NCI-H510A (cell line): ENCODE data around the gene RETN.

ENCODE experiments used
- DNase-seq: peaks from one replicate; lab custom pipeline; 2025; lab: John Stamatoyannopoulos, UW

RETN gene, protein sequence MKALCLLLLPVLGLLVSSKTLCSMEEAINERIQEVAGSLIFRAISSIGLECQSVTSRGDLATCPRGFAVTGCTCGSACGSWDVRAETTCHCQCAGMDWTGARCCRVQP

DNA sequence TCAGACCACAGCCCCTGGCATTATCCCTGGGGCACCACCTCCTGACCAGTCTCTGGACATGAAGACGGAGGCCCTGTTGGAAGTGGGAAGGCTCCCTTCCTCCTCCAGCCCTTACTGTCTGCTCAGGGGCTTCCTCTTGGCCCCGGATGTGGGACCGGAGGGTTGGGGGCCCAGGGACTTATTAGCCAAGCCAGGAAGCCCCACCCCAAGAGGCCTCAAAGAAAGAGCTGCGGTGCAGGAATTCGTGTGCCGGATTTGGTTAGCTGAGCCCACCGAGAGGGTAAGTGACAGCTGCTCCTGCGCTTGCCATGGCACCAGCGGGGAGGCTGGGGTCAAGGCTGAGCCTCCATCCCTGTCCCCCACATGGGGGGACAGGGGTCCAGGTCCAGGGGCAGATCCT, at the start of gene RETN:
RETN (plus strand) TSS at position 208 of the 400 bp plus-strand sequence. CDS start 278 bp downstream, outside the sequence.
- DNase-seq: no peak

DNA sequence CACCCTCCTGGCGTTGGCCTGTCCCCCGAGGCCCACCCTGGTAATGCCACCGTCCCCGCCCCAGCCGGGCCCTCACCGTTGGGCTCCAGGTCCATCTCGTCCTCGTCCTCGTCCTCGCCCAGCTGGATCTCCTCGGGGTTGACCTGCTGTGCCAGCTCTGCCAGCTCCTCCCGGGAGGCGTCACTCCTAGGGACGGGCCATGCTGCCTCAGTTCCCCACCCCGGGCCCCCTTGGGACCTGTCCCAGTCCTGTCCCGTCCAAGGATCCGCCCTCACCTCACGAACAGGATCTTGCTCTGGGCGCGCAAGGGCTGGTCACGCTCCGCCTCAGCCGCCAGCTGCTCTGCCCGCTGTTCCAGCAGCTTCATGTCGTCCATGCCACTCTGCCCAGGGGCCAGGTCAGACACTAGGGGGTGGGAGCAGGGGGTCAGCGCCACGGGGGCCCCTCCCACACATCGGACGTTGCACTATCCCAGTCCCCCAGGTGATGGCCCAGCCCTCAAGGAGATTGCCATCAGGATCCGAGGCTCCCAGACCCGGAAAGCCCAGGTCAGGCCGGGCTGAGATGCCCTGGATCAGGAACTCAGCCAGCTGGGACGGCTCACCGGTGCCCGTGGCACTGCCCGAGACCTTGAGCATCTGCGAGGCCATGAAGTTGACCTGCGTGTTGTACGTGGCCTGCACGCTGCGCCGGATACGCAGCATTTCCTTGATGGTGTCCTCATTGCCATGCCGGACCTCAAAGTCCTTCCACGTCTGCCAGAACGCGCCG, 49.0 kb upstream of the RETN start:
- no peak for DNase-seq

DNA sequence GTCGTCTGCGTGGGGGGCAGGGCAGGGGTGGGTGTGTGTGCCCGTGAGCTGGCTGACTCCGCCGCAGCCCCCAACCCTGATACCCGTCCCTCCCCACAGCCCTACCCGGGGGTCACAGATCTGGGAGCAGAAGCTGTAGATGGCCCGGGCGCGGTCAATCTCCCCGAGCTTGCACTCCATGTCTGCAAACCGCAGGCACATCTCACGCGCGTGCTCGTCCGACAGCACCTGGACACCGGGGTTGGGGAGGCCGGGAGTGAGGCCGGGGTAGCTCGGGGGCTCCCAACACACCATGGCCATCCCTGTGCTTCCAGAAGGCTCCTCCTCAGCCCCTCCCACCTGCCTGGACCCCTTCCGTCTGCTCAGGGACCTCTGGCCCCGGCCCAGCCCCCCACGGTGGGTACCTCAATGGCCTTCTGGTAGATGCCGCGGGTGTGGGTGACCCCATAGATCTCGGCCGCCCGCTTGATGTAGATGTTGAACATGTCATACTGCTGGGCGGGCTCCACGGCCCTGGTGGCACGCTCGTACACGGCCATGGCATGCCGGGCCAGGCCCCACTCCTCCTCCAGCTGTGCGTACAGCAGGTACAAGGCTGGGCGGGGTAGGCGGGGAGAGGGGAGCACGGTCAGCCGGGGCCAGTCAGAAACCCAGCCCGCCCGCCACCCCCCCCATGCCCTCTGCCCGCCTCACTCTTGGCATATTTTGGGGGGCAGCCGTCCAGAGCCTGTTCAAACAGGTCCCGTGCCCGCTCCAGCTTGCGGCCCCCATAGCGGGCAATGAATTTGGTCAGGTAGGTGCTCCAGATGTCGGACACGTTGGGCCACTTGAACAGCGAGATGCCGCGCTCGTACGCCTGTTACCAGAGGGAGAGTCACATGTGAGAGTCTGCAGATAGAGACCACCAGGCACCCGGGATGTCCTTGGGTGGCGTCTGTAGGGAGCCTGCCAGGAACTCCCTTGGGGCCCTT, 48.1 kb upstream of the RETN start:
- DNase-seq: no peak

DNA sequence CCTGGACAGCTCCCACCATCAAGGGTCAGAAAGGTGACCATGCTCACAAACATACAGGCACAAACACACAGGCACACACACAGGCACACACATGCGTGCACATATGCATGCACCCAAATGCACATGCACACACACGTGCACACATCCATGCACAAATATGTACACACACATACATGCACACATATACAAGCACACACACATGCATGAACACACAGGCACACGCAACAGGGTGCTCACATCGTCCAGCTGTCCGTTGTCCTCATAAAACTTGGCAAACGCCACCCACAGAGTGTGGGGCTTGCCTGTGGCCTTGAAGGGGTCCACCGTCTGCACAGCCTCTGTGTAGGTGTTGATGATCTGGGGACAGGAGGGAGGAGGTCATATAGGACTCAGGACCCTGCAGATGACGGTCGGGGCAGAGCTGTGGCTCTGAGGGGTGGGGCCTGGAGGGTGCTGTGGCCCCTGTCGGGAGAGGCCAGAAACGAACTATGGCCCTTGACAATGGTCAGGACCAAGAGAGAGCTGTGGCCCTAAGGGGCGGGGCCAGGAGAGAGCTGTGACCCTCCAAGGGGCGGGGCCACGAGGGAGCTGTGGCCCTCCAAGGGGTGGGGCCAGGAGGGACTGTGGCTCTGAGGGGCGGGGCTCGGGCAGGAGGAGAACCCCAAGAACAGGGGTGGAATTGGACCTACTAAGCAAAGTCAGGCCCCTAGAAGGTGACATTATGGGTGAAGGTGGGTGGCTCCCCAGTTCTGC, 45.7 kb upstream of the RETN start:
- DNase-seq: no peak

DNA sequence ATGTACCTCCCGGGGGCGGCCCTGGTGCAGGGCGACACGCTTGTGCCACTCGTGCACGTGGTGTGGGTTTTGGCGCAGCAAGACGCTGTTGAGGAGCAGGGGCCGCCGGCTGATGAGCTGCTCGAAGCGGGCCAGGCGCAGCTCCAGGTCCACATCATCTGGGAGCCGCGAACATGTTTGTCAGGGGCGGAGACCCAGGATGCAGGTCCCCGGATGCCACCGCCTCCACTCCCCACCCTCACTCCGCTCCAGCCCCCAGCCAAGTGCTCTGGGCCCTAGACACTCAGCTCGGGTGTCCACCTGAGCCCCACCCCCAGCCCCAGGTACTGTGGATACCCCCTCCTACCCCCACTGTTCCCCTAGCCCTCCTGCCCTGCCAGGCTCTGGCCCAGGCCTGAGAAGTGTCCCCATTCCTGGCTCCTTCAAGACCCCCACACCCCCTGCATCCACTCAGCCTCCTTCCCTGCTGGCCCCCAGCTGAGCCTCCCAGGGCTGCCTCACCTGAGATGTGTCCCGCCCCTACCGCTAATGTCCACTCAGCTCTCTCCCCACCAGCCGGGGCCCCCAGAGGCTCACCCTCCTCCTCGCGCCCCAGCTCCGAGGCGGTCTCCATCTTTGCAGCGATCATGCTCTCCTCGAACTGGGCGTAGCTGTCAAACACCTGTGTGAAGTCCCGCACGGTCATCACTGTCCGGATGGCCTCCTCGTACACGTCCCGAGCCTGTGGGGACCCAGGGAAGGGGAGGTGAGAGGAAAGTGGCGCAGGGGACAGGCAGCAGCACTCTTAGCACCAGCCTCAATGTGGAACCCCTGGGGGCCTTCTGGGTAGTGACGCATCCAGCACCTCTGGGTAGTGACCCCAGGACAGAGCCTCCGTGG, 44.9 kb upstream of the RETN start:
- no peak for DNase-seq

DNA sequence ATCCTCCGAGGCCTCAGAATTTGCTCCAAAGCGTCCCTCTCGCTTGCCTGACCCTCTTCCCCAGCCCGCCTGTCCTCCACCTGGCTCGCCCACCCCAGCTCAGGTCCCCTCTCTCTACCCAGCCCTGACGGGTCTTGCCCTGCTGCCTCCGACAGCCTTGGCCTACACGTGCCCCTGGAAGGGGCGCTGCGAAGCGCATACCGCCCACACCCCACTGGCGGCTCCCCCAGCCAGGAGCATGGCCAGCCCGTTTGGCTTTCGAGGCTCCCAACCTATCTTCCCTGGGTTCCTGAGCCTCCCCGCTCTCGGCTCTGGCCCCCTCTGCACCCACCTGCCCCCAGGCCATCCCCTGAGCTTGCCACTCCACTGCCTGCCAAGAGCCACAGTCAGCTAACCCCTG, 44.0 kb upstream of the RETN start:
- no peak for DNase-seq

DNA sequence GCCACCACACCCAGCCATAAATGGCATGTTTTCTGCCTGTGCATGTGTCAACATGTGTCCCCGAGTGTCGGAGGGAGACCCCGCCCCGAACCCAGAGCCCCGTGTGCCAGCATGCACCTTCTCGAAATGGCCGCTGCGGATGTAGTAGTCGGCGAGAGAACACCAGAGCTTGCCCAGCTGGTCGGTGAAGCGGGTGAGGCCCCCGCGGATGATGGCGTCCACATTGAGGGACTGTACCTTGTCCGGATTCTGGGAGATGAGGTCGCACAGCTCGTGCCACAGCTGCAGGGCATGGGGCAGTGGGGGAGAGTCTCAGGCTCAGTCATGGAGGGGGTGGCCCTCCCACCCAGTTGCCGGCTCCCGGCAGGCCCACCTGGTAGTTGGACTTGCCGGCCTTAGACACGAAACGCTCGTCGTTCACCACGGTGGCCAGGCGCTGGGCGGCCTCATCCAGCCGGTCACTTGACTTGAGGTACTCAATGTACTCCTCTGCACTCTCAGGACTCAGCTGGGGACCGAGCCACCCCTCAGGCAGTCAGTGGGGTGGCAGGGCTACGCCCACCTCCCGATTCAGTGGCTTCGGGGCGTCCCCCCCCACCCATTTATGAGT, 43.0 kb upstream of the RETN start:
- DNase-seq: no peak

DNA sequence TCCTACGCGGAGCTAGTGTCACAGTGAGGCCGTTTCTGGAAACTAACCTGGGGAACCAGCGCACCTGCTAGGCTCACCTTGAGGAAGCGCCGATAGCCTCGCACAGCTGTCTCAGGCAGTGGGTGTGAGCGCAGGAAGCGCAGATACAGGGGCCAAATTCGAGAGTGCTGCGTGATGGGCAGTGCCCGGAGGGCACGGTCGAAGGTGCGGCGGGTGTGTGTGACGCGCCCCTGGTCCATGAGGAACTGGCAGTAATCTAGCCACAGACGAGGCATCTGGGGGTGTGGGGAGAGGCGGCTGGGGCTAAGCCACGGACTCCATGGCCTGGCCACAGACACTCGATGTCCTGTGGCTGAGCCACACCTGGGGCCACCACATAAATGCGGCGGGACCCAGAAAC, 41.7 kb upstream of the RETN start:
- no peak for DNase-seq

DNA sequence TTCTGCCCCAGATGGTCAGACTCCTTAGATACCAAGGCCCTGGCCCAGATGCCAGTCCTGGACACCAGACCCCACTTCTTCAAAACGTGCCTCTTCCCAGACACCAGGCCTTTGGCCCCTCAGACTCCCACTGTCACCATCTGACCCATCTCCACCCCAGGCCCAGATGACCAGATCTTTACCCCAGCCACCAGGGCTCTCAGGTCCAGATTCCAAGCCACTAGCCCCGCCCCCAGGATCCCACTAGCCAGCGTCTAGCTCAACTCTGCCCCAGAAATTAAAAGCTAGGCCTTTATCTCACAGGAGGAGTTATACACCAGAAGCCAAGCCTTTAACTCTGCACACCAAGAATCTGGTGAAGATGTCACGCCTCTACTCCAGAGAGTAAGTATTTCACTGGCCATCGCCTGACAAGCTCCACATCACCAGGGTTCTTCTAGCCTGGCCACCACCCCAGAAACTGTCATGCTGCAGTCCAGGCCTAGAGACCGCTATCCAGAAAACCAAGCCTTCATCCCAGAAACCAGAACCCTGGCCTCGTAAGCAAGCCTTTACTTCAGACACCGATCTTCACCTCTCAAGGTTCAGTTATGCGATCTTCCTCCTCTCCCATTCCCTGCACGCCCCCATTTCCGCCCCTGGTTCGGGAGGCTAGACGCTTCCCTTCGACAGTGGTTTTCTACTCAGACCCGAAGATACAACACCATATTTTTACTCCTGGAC, 40.1 kb upstream of the RETN start:
- no peak for DNase-seq

DNA sequence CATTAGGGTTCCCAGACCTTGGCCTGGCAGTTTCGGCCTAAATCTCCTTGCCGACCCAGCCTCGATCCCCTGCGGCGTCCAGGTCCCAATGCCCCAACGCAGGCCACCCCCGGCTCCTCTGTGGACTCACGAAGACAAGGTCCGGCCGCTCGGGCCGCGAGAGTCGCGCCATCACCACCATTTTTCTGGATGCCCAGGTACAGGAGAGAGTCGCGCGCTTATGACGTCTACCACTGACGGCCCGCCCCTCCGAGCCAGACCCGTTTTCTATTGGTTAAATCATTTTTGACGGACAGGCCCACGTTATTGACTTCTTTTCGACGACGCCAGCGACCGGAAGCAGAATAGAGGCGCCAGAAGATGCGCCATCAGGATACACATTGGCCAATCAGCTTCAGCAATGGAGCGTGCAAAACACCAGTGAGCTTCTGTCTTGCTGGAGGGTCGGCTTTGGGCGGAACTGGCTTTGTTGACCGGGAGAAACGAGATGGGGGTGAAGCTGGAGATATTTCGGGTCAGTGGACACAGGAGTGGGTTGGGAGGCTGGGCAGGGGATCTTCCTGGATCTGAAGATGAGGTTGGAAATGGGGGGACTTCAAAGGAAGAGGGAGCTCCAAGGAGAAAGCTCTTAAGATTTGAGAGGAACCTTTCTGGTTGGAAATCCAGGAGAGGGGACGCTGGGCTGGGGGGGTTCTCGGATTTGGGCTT, 39.3 kb upstream of the RETN start, which contains the start of the genes PET100 and XAB2:
PET100 (plus strand) TSS at position 447 of the 708 bp plus-strand sequence; CDS start at position 488, 41 bp downstream.
XAB2 (minus strand) TSS at position 199 of the 708 bp plus-strand sequence; CDS start at position 181, 18 bp downstream.
- peak; percentile 92 for DNase-seq

DNA sequence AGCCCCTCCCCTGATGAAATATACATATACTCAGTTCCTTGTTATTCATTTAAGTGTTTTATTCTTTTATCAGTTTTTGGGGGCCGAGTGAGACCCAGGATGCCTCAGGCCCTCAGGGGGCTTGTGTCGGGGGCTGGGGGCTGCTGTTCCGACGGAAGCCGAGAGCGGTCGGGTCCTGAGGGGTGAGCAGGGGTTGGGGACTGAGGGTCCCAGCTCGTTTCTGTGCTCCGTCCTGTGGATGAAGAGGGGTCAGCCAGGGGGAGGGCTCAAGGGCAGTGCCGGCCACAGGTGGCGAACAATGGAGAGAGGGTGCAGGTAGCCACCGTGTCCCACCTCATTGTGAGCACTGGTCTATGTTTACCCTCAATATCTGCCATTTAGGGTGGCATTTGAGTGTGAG, 37.3 kb upstream of the RETN start:
- no peak for DNase-seq

DNA sequence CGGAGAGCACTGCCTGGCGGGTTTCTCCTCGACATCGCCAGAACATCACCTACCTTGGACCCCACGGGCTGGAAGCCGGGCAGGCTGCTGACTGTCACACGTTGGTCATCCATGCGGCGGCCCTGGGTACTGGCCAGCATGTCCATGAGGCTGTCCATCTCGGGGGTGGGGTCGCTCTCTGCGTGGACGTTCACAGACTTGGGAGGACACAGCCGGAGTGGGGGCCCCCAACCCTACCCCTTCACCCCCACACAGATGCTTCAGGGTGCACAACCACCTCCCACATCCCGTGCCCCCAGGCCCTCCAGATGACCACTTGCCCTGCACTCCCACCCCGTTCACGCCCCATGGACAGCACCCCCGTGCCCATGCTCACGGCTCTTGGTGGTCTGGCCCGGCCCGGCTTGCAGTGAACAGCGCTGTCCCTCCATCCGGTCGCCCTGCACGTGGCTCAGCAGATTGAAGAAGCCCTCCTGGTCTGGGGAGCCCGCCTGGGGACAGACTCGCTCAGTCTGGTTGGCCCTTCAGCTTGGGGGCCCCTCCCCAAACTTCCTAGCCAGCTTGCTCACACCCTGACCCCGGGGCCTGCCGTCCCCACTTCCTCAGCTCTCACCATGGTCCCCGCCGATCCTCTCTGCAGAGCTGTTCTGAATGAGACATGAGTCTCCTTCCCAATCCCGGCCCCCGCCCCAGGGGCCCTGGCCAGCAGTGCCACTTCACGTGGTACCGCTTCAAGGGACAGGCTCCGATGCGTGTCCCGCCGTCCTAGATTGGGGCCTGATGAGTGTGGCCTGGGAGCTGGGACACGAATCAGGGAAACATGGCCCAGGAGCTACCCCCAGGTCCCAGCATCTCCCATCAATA, 36.3 kb upstream of the RETN start:
- DNase-seq: no peak

DNA sequence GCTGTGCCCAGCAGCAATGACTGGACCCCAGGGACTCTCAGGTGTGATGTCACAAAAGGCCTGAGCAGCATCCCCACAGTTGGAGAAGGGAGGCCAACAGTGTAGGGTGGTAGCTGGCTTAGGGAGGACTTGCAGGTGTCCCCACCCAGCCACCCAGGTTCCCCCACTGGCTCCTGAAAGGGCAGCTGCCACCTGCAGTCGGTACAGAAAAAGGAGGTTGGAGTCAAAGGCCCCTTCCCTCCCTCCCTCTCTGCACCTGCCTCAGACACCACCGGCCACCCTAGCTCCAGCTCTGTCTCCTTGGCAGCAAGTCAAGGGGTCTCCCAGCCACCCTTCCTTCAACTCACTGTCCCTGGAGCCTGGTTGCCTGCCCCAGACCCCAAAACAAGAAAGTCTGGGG, 35.2 kb upstream of the RETN start, which contains the start of gene PCP2:
PCP2 (minus strand) TSS at position 22 of the 400 bp plus-strand sequence. CDS start 262 bp downstream, outside the sequence.
- no peak for DNase-seq

DNA sequence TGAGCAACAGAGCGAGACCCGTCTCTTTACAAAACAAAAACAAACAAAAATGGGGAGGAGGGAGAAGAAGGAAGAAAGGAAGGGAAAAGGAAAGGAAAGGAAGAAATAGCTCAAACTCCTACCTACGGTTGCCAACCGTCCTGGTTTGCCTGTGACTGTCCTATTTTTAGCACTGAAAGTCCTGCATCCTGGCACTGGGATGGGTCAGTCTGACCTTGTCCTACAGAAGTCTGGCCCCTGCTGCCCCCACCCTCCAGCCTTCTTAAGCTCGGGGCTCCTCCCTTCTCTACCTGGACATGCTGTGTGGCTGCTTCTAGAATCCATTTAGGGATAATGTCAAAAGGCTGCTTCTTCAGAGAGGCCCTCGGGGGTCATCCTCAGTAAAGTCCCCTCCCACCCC, 33.2 kb upstream of the RETN start:
- no peak for DNase-seq

DNA sequence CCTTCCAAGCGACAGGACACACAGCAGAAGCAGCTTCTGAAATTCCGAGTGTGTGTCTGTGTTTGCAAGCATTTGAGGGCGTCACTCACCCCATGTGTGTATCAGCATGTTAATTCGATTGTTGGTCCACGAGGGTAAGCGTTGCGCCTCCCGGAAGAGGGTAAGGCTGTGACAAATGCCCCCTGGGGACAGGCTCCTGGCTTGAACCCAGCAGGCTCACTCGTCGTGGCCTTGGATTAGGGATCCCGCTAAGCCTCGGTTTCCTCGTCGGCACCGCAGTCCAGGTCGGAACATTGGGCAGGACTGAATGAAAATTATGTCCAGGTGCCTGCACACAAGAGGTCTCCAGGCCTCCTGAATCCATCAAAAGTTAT, 32.5 kb upstream of the RETN start:
- DNase-seq: no peak

DNA sequence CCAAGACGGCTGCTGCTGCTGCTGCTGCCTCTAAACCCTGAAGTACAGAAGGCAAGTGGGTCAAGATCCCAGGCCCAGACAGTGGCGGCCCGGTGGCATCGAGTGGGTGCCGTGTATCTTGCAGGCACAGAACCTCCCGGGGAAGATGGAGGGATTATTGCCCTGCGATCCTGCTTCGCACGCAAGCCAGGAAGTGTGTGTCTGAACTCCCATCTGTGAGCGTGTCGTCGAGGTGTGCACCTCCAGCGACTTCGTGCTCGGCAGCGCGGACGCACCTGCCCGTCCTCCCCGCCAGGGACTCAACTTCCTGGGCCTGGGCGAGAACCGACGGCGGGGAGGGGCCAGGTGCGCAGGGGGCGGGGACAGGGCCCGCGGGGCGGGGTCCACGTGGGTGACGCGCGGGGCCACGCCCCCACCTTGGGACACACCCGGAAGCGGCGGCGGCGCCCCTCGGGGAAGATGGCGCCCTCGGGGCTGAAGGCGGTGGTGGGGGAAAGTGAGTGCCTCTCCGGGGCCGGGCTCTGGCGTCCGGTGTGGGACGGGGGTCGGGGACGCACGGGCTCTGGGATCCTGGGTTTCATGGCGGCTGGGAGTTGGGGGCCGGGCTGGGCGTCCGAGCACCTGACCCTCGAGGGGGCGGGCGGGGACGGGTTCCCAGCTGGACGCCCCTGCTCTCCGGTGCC, 32.0 kb upstream of the RETN start, which contains the start of gene STXBP2:
STXBP2 (plus strand) TSS at position 420 of the 683 bp plus-strand sequence; CDS start at position 460, 40 bp downstream.
- DNase-seq: peak; percentile 70
